Skeletal muscle satellite cell (primary cell): ENCODE results near the gene DZANK1.
"Not testable (repeated sequence)": the region's sequence is repeated elsewhere in the genome, so short reads cannot be mapped to it uniquely, and the experiment has no call there.

Source experiments
- H3K27me3 ChIP-seq: 2 replicates; pipeline ENCODE4 v1.7.0; 2013; ENCODE audit warnings: low read length; ENCODE audit not compliant: control insufficient read depth, insufficient read depth
- H3K36me3 ChIP-seq: 2 replicates; pipeline ENCODE4 v1.7.0; 2013; ENCODE audit warnings: mild to moderate bottlenecking, control low read depth, low read length; ENCODE audit not compliant: insufficient read depth
- H3K4me1 ChIP-seq: 2 replicates; pipeline ENCODE4 v1.7.0; 2013; ENCODE audit warnings: low read length; ENCODE audit not compliant: control insufficient read depth, insufficient read depth
- H3K4me2 ChIP-seq: 2 replicates; pipeline ENCODE4 v1.7.0; 2013; ENCODE audit warnings: mild to moderate bottlenecking, low read length
- H3K4me3 ChIP-seq: 2 replicates; pipeline ENCODE4 v1.7.0; 2013; ENCODE audit warnings: low read length
- H3K9ac ChIP-seq: 2 replicates; pipeline ENCODE4 v1.7.0; 2013; ENCODE audit warnings: mild to moderate bottlenecking, low read depth, low read length, moderate library complexity
- H3K9me3 ChIP-seq: replicated peaks from 2 replicates; pipeline ENCODE4 v1.7.0; 2013; ENCODE audit warnings: mild to moderate bottlenecking, control low read depth, low read length

Gene DZANK1

DNA sequence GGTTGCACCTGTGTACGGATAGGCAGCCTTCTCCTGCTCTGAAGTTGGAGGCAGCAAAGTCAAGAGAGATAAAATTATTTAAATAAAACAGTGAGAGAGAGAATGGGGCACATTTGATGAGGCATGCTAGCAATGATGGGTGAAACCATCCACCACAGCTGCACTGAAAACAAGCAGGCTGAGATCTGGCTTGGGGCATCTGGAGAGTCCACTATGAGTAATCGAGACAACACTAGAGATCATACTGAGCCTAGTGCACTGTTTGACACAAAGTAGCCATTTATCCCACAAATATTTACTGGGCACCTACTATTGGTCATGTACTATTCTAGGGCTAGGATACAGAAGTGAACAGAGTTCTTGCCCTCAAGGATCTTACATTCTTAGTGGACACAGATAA is 66.4 kb downstream of the DZANK1 start:
- H3K27me3 ChIP-seq: no peaks in the 10 kb centered on the region
- H3K4me2 ChIP-seq: no peak overlapping the region
- no peaks in the 10 kb centered on the region for H3K9me3 ChIP-seq
- H3K4me3 ChIP-seq: no peak overlapping the region
- no peaks in the 10 kb centered on the region for H3K4me1 ChIP-seq
- no peaks in the 10 kb centered on the region for H3K36me3 ChIP-seq
- H3K9ac ChIP-seq: no peak overlapping the region

GRCh38 chr20:18398713-18399112 is 68.1 kb downstream of the DZANK1 start:
- not testable (repeated sequence) for H3K9me3 ChIP-seq, H3K36me3 ChIP-seq, H3K9ac ChIP-seq

GRCh38 chr20:18397030-18397429 is 69.8 kb downstream of the DZANK1 start:
- Histone ChIP-seq H3K36me3 (no peaks in the 10 kb centered on the region), H3K27me3 (no peaks in the 10 kb centered on the region), H3K4me2 (no peak overlapping the region), H3K4me1 (no peaks in the 10 kb centered on the region), H3K9me3 (no peaks in the 10 kb centered on the region), H3K9ac (no peak overlapping the region), H3K4me3 (no peak overlapping the region)

More at GRCh38 chr20:18398713-18399112, 68.1 kb downstream of the DZANK1 start:
- not testable (repeated sequence) for H3K4me3 ChIP-seq, H3K4me2 ChIP-seq, H3K4me1 ChIP-seq, H3K27me3 ChIP-seq

DNA sequence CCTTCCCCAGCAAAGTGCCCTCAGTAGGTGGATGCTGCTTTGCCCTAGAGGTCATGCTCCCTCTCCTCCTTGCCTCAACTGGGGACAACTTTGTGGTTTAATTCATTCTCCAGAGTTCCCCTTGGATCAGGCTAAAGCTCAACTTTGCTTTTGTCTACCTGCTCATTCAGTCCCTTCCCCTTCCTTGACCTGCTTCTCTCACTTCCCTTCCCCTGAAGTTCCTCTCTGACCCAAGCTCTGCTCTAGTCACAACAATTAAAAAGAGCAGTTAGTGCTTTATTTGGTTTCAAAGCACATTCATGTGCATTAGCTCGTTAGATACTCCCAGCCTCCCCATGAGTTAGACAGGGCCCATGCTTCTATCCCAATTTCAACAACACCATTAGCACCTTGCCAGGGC is 71.3 kb downstream of the DZANK1 start:
- Histone ChIP-seq H3K36me3 (no peaks in the 10 kb centered on the region), H3K4me2 (no peak overlapping the region), H3K9me3 (no peaks in the 10 kb centered on the region), H3K4me3 (no peak overlapping the region), H3K4me1 (no peaks in the 10 kb centered on the region), H3K27me3 (no peaks in the 10 kb centered on the region), H3K9ac (no peak overlapping the region)

DNA sequence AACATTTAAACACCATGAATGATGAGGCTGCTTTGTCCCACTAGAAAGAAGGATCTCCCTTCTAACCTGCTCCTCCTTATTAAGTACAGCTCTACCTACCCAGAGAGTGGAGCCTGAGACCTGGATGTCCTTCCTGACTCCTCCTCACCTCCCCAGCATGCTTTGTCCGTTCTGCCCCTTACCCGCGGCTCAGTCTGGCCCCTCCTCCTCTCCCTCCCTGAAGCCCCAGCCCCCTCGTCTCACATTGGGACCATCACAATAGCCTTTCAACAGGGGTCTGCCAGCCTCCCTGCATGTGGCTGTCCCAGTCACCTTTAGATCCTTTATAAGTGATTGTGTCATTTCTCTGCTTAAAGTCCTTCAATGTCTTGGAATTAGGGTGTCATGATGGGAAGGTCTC is 72.5 kb downstream of the DZANK1 start:
- no peak overlapping the region for H3K4me3 ChIP-seq
- no peaks in the 10 kb centered on the region for H3K27me3 ChIP-seq
- H3K4me1 ChIP-seq: no peaks in the 10 kb centered on the region
- H3K36me3 ChIP-seq: no peaks in the 10 kb centered on the region
- no peak overlapping the region for H3K4me2 ChIP-seq
- H3K9me3 ChIP-seq: no peaks in the 10 kb centered on the region
- no peak overlapping the region for H3K9ac ChIP-seq

- Histone ChIP-seq H3K4me1 (peaks cover 7% of the 10 kb centered on the region), H3K27me3 (no peaks in the 10 kb centered on the region), H3K9ac (no peak overlapping the region), H3K9me3 (no peaks in the 10 kb centered on the region), H3K4me3 (no peak overlapping the region), H3K36me3 (no peaks in the 10 kb centered on the region), H3K4me2 (no peak overlapping the region)
Observed at GRCh38 chr20:18391686-18392085, 75.1 kb downstream of the DZANK1 start.

GRCh38 chr20:18390201-18390600 is 76.6 kb downstream of the DZANK1 start:
- Histone ChIP-seq H3K4me1 (peaks cover 7% of the 10 kb centered on the region), H3K36me3 (no peaks in the 10 kb centered on the region), H3K27me3 (no peaks in the 10 kb centered on the region), H3K4me3 (no peak overlapping the region), H3K4me2 (no peak overlapping the region), H3K9me3 (no peaks in the 10 kb centered on the region), H3K9ac (no peak overlapping the region)

GRCh38 chr20:18388860-18389259 is 78.0 kb downstream of the DZANK1 start:
- no peak overlapping the region for H3K4me3 ChIP-seq

GRCh38 chr20:18380908-18381529 is 85.8 kb downstream of the DZANK1 start:
- Histone ChIP-seq H3K27me3 (no peaks in the 10 kb centered on the region), H3K36me3 (no peaks in the 10 kb centered on the region), H3K4me3 (no peak overlapping the region), H3K4me2 (no peak overlapping the region), H3K4me1 (no peaks in the 10 kb centered on the region), H3K9ac (no peak overlapping the region), H3K9me3 (no peaks in the 10 kb centered on the region)

More at GRCh38 chr20:18388860-18389259, 78.0 kb downstream of the DZANK1 start:
- Histone ChIP-seq H3K4me2 (no peak overlapping the region), H3K9me3 (no peaks in the 10 kb centered on the region), H3K9ac (no peak overlapping the region), H3K4me1 (peaks cover 7% of the 10 kb centered on the region), H3K27me3 (no peaks in the 10 kb centered on the region), H3K36me3 (no peaks in the 10 kb centered on the region)

- Histone ChIP-seq H3K9me3 (no peaks in the 10 kb centered on the region), H3K4me2 (no peak overlapping the region), H3K36me3 (no peaks in the 10 kb centered on the region), H3K4me1 (no peaks in the 10 kb centered on the region), H3K27me3 (no peaks in the 10 kb centered on the region), H3K4me3 (no peak overlapping the region), H3K9ac (no peak overlapping the region)
Observed at GRCh38 chr20:18377896-18378481, 88.8 kb downstream of the DZANK1 start.

DNA sequence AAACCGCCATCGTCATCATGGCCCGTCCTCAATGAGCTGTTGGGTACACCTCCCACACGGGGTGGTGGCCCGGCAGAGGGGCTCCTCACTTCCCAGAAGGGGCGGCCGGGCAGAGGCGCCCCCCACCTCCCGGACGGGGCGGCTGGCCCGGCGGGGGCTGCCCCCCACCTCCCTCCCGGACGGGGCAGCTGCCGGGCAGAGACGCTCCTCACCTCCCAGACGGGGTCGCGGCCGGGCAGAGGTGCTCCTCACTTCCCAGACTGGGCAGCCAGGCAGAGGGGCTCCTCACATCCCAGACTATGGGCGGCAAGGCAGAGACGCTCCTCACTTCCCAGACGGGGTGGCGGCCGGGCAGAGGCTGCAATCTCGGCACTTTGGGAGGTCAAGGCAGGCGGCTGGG is 91.3 kb downstream of the DZANK1 start:
- H3K27me3 ChIP-seq, H3K4me1 ChIP-seq, H3K4me2 ChIP-seq, H3K4me3 ChIP-seq, H3K36me3 ChIP-seq, H3K9ac ChIP-seq, H3K9me3 ChIP-seq: not testable (repeated sequence)

DNA sequence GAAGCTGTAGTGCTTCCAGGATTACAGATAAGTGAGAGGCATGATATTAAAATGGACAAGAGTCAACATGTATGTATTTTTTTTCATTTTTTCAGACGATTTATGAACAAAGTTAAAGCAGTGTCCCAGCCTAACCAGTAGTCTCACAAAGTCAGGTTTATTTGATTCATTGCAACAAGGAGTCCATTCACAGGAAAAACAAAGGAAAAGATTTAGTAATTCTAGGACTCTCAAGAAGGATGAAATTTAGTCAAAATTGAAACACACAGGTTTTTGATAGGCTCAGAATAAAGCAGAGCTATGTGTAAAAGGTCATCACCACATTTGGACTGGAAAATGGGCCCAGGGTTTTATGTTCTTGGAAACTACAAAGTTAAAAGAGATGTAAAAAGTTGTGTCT is 94.5 kb downstream of the DZANK1 start:
- Histone ChIP-seq H3K27me3 (peaks cover 4% of the 10 kb centered on the region), H3K4me1 (no peaks in the 10 kb centered on the region), H3K4me2 (no peak overlapping the region), H3K9ac (no peak overlapping the region), H3K36me3 (no peaks in the 10 kb centered on the region), H3K4me3 (no peak overlapping the region), H3K9me3 (no peaks in the 10 kb centered on the region)
